Spinal cord (tissue), 10 donors: Measurements from ENCODE around the gene SENP1. TPM values are rescaled to one million over a fixed set of nuclear protein-coding genes. Genes with fewer than 3 reads are reported as not detected.
A peak's percentile ranks its signal among the peaks of the same experiment; 100 is the strongest.

Experiments used
- DNase-seq, 6 donors: peaks; one replicate each; pipeline versions ENCODE4 v3.0.0 to v3.0.0-alpha.2; 2013 to 2015; ENCODE audit warnings: low spot score in 6 of 6, low read depth in 4 of 6
- H3K27ac ChIP-seq: one replicate; pipeline ENCODE4 v1.5.1; 2013; ENCODE audit warnings: low read depth, low read length, control low read depth
- H3K27me3 ChIP-seq: one replicate; pipeline ENCODE4 v1.6.1; 2013; ENCODE audit warnings: low read length; ENCODE audit not compliant: control insufficient read depth, insufficient read depth
- H3K36me3 ChIP-seq: one replicate; pipeline ENCODE4 v1.6.1; 2013; ENCODE audit warnings: low read length; ENCODE audit not compliant: control insufficient read depth, insufficient read depth
- H3K4me1 ChIP-seq: one replicate; pipeline ENCODE4 v1.6.1; 2013; ENCODE audit warnings: low read length; ENCODE audit not compliant: control insufficient read depth, insufficient read depth
- H3K4me3 ChIP-seq: one replicate; pipeline ENCODE4 v1.5.1; 2013; ENCODE audit warnings: low read depth, low read length, control low read depth
- H3K9me3 ChIP-seq: one replicate; pipeline ENCODE4 v1.6.1; 2013; ENCODE audit warnings: low read length; ENCODE audit not compliant: control insufficient read depth, insufficient read depth
- WGBS: methylation state at CpG from one replicate; pipeline ENCODE4 v1.1.5; 2013; ENCODE audit warnings: missing lambda C conversion rate; ENCODE audit not compliant: insufficient coverage; 5-methylcytosine and 5-hydroxymethylcytosine counted together
- polyA plus RNA-seq, 2 donors: library from polyadenylated mRNA; unstranded; fragments of 120-200 nt; gene quantifications; one replicate each; pipeline ENCODE4 v1.2.1, GENCODE V29; 2013; ENCODE audit not compliant: insufficient read length in 2 of 2
- total RNA-seq, 2 donors: library from RNA; depleted of rRNA in 1 of 2; stranded (reverse); fragments of 120-200 nt in 1 of 2; fragments of >200 nt in 1 of 2; gene quantifications; one replicate each; pipeline versions ENCODE4 v1.2.3 to v1.2.4, GENCODE V29; 2013 to 2014
- donor health status: healthy.

SENP1 gene
- total and polyA plus RNA-seq, 4 donors = 12.3 to 30.2 (median 20.0) TPM

DNA sequence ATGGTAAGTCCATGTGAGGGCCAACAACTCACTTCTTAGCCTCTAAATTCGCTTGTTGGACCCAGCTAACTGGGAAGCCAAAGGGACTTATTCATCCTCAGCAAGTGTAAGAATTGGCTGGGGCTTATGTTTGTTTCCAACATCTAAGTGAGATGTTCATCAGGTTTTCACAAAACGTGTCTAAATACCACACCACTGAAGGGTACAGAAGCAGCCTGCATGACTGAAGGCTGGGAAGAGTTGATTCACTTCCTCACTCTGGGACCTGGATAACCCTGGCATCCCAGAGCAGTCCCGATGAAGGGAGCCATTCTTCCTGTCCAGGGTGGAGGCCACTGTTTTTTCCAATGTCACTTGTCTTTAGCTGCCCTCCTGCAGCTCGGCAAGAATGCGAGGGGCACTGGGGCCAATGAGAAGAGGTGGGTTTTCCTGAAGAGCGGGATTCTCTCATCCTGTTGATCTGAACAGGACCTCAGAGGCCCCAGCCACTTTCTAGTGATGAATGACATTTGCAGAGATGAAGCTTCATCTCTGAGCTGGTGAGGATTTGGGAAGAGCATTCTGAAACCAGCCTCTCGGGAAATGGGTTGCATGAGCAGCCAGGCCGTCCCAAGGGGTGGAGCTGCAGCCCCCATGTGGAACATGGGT, 89.4 kb downstream of the SENP1 start:
- Histone ChIP-seq H3K4me1 (no peaks in the 10 kb centered on the region), H3K9me3 (no peaks in the 10 kb centered on the region), H3K27me3 (peaks cover 12% of the 10 kb centered on the region), H3K4me3 (no peak overlapping the region), H3K27ac (no peak overlapping the region), H3K36me3 (no peaks in the 10 kb centered on the region)
- no peak for DNase-seq
- 78% methylated on average over 7 of the region's 8 CpGs for WGBS

- Histone ChIP-seq H3K4me3 (no peak overlapping the region), H3K9me3 (no peaks in the 10 kb centered on the region), H3K27me3 (peaks cover 9% of the 10 kb centered on the region), H3K4me1 (no peaks in the 10 kb centered on the region), H3K36me3 (no peaks in the 10 kb centered on the region), H3K27ac (no peak overlapping the region)
- DNase-seq = no peak
- 96% methylated on average over 7 of the region's 7 CpGs for WGBS
Observed at GRCh38 chr12:48015954-48016353, 89.9 kb downstream of the SENP1 start.

DNA sequence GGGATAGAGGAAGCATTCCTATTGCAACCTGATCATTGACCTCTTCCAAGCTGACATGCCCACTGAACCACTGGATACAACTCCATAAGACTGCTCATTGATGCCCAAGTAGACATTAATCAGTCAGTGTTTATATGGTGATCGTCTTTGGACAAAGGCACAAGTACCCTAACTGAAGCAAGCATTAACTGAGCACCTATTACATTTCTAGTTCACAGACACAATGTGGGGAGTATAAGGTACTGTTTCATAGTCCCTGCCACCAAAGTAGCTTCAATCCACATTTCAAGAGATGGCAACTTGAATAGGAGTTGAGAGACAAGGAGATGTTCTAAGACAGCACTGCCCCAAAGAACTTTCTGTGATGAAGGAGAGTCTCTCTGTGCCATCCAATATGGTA, 90.8 kb downstream of the SENP1 start:
- no peaks in the 10 kb centered on the region for H3K4me1 ChIP-seq
- WGBS = no CpG with 5 or more reads among the region's 1 CpG
- H3K27me3 ChIP-seq = peaks cover 12% of the 10 kb centered on the region

DNA sequence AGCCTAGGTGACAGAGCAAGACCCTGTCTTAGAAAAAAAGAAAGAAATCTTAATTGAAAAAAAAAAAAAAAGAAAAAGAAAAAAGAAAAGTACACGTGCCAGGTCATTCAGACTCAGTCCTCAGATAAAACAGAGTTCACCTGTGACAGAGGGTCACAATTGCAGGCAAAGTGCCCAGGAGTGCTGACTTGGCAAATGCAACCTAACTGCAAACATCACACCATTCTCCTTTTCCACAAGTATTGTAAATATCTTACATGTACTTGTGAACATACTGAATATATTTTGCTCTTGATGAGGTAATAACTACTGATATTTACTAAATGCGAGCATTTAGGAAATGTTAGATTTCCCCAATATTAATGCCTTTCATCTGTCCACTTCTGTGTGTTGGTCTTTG, 92.6 kb downstream of the SENP1 start:
- no peak for DNase-seq
- Histone ChIP-seq H3K27ac (no peak overlapping the region), H3K4me3 (no peak overlapping the region), H3K9me3 (no peaks in the 10 kb centered on the region), H3K4me1 (no peaks in the 10 kb centered on the region), H3K36me3 (no peaks in the 10 kb centered on the region), H3K27me3 (peaks cover 14% of the 10 kb centered on the region)
- no CpG with 5 or more reads among the region's 2 CpGs for WGBS

More for the DNA sequence above, 90.8 kb downstream of the SENP1 start:
- Histone ChIP-seq H3K4me3 (no peak overlapping the region), H3K27ac (no peak overlapping the region), H3K36me3 (no peaks in the 10 kb centered on the region), H3K9me3 (no peaks in the 10 kb centered on the region)
- DNase-seq = no peak

DNA sequence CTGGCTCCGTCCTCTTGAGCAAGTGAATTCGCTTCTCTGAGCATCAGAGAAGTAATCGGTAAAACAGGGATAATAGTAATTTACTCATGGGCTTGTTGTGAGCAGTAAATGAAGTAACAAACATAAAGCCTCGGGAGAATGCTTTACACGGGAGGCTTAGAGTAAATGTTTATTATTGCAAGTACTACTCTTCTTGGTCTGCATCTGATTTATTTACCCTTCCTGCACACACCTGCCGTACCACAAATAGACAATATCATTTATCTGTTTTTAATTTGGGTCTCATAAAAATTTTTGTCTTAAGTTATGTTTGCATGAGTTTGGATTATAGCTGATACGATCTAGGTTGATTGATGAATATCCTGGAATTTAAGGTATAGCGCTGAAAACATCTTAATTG, 93.8 kb downstream of the SENP1 start:
- Histone ChIP-seq H3K4me3 (no peak overlapping the region), H3K27me3 (peaks cover 16% of the 10 kb centered on the region), H3K27ac (no peak overlapping the region), H3K4me1 (no peaks in the 10 kb centered on the region), H3K36me3 (no peaks in the 10 kb centered on the region), H3K9me3 (no peaks in the 10 kb centered on the region)
- 50% methylated on average over 2 of the region's 8 CpGs for WGBS
- DNase-seq = peak in 1 of 6 donors; percentile 3

GRCh38 chr12:48010366-48010970, 95.4 kb downstream of the SENP1 start:
- Histone ChIP-seq H3K27me3 (peaks cover 30% of the 10 kb centered on the region), H3K27ac (no peak overlapping the region), H3K36me3 (no peaks in the 10 kb centered on the region), H3K4me3 (no peak overlapping the region), H3K9me3 (no peaks in the 10 kb centered on the region), H3K4me1 (peaks cover under 1% of the 10 kb centered on the region)
- 59% methylated on average over 7 of the region's 7 CpGs for WGBS
- DNase-seq = no peak

DNA sequence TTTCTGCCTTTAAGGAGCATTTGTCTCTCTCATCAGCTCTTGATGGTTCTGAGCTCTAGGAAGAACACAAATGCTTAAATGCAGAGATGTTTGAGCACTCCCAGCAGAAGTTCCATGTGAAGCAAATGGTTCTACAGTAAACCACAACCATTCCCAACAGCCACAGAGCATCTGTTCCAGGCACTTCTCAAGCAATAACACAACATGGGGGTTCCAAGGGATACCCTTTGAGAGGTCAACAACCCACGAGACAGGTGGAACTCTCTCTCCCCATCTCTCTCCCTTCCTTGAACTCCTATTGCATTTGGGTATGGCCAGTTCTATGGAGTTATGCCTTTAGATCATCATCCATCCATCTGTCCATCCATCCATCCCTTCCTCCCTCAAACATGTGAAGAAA, 96.4 kb downstream of the SENP1 start:
- Histone ChIP-seq H3K4me1 (peaks cover 11% of the 10 kb centered on the region), H3K4me3 (no peak overlapping the region), H3K36me3 (no peaks in the 10 kb centered on the region), H3K9me3 (no peaks in the 10 kb centered on the region), H3K27ac (no peak overlapping the region), H3K27me3 (peaks cover 37% of the 10 kb centered on the region)
- DNase-seq = no peak
- no CpG with 5 or more reads among the region's 1 CpG for WGBS

DNA sequence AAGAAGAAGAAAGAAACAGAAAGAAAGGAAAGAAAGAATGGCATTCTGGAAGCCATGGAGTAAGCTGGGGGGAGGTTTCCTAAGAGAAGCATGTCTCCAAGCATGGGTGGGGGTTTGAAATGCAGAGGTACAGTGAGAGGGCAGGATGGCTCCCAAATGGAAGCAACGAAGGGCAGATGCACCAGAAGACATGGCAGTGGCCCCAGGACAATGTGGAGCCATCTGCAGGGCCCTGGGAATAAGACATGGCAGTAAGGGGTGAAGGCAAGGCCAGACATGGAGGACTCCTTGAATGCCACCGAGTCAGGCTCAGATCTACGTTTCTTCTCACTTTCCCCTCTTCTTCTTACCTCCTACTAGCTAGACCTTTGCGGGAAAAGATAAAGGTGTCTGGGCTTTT, 96.9 kb downstream of the SENP1 start:
- Histone ChIP-seq H3K4me1 (peaks cover 16% of the 10 kb centered on the region), H3K9me3 (no peaks in the 10 kb centered on the region), H3K27ac (no peak overlapping the region), H3K36me3 (no peaks in the 10 kb centered on the region), H3K27me3 (peaks cover 42% of the 10 kb centered on the region), H3K4me3 (no peak overlapping the region)
- DNase-seq = no peak
- WGBS = 46% methylated on average over 1 of the region's 4 CpGs

DNA sequence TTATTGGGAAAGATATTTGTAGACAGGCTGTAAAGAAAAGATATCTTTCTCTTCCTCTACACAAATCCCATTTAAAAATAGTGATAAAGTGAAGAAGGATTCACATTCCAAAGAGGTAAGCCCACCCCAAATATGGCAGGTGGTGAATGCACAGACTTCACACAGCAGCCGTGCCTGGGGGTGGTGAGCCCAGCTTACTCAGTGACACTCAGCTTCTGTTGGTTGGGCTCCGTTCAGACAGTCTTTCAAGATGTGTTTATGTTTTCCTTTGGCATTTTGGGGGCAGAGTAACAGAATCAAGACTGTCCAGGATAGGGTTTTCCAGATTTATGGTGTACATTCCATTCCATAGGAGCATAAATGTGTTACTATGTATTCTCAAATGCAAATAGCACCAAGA, 97.5 kb downstream of the SENP1 start:
- H3K27me3 ChIP-seq = peaks cover 48% of the 10 kb centered on the region
- peaks cover 22% of the 10 kb centered on the region for H3K4me1 ChIP-seq
- no peaks in the 10 kb centered on the region for H3K9me3 ChIP-seq
- no peak overlapping the region for H3K27ac ChIP-seq
- no peak for DNase-seq
- WGBS = no CpG with 5 or more reads among the region's 2 CpGs
- H3K4me3 ChIP-seq = no peak overlapping the region
- H3K36me3 ChIP-seq = no peaks in the 10 kb centered on the region

DNA sequence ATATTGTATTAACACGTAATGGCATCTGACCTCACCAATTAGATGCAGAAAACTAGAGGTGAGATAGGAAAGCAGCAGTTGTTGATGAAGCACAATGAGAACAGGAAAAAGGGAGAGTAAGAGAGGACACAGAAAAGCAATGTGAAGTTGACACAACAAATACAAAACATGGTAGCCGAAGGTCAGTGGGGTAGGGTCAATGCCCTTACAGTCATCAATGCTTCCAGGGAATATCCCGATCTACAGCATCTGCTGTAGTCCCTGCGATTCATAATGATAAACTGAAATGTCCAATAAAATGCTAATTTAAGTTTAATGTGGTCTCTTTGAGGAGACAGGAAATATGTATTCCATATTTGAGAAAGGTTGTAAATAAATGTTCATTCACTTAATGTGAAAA, 98.7 kb downstream of the SENP1 start:
- Histone ChIP-seq H3K36me3 (no peaks in the 10 kb centered on the region), H3K27me3 (peaks cover 59% of the 10 kb centered on the region), H3K9me3 (no peaks in the 10 kb centered on the region), H3K4me3 (no peak overlapping the region), H3K4me1 (peaks cover 33% of the 10 kb centered on the region), H3K27ac (no peak overlapping the region)
- WGBS = no CpG with 5 or more reads among the region's 4 CpGs
- no peak for DNase-seq
